Measurements from ENCODE around the gene GJB1. TPM values are rescaled to one million over a fixed set of nuclear protein-coding genes. Genes with fewer than 3 reads are reported as not detected.

Gene GJB1
- total RNA-seq, 1 experiment from 2014 or later: not detected

DNA sequence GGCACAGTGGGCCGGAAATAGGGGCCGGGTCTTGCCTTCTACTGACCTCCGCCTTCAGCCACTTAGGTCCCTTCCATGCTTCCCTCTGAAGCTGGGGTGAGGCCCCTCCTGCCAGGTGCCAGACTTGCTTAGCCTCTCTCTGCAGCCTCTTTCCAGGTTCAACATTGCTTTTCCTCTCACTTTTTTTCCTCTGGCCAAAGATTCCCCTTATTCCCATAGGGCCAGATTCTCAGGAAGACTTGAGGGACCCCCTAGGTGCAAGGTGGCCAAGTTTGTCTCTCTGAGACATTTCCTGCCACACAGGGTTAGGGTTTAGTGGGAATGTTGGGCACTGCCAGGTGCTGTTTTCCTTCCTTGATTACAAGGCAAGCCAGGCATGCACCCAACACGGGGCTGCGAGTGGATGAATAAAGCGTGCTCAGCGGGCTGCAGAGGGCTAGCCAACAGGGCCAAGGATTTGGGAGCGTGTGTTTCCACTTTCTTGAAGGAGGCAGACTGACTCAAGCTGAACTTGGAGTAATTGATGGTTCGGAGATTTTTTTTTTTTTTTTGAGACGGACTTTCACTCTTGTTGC, 7.6 kb upstream of the GJB1 start:
- H3K79me2 ChIP-seq (ENCODE audit: low read length): no peaks in the 10 kb centered on the region
- H3K4me3 ChIP-seq (ENCODE audit: low read length): no peak overlapping the region
- no peaks in the 10 kb centered on the region for H3K9me2 ChIP-seq (replicated peaks; ENCODE audit: low read length)
- no peak overlapping the region for H3K27ac ChIP-seq (ENCODE audit: low read length)
- no peak for TF ChIP-seq CTCF (conservative IDR thresholded peaks at IDR 0.05; ENCODE audit: low read depth, low read length)
- TF ChIP-seq EZH2phosphoT487 (IDR thresholded peaks at IDR 0.05; ENCODE audit: borderline replicate concordance, low read length): no peak
- no peak for TF ChIP-seq EZH2 (IDR thresholded peaks at IDR 0.05; ENCODE audit: low read length, unreplicated experiment)
- no peaks in the 10 kb centered on the region for H4K20me1 ChIP-seq (ENCODE audit: low read length)
- H3K4me2 ChIP-seq (ENCODE audit: low read length): no peak overlapping the region
- H2AFZ ChIP-seq (ENCODE audit: low read length): no peak overlapping the region
- no peak overlapping the region for H3K9ac ChIP-seq (ENCODE audit: low read length)
- no peaks in the 10 kb centered on the region for H3F3A ChIP-seq (ENCODE audit: low read length, unreplicated experiment)
- DNase-seq (no peak), ATAC-seq (no peak)
- POLR2A ChIA-PET (ENCODE audit: unreplicated experiment): no interaction called here
- CTCF ChIA-PET: no interaction called here
- H3K27me3 ChIP-seq (ENCODE audit: low read length): peaks cover 4% of the 10 kb centered on the region; the same call in 1 of the 2 replicates
- intact Hi-C loops (cut with micrococcal nuclease): no loop called here
- H3K4me1 ChIP-seq (ENCODE audit: insufficient read depth, low read length): peaks cover 8% of the 10 kb centered on the region; the same call in 1 of the 2 replicates
- H3K9me3 ChIP-seq (ENCODE audit: low read length): no peaks in the 10 kb centered on the region
- BruUV-seq (replicated peaks): no TSS peak
- no peaks in the 10 kb centered on the region for H3K36me3 ChIP-seq (ENCODE audit: low read depth, low read length)

GRCh38 chrX:71216485-71216884, 6.5 kb upstream of the GJB1 start:
- Histone ChIP-seq H3K4me3 (ENCODE audit: low read length) (no peak overlapping the region), H2AFZ (ENCODE audit: low read length) (no peak overlapping the region), H3K9me3 (ENCODE audit: low read length) (no peaks in the 10 kb centered on the region), H3K9ac (ENCODE audit: low read length) (no peak overlapping the region), H4K20me1 (ENCODE audit: low read length) (no peaks in the 10 kb centered on the region), H3K4me2 (ENCODE audit: low read length) (no peak overlapping the region), H3F3A (ENCODE audit: low read length, unreplicated experiment) (no peaks in the 10 kb centered on the region), H3K27me3 (ENCODE audit: low read length) (peaks cover 4% of the 10 kb centered on the region; the same call in 1 of the 2 replicates), H3K9me2 (replicated peaks; ENCODE audit: low read length) (no peaks in the 10 kb centered on the region), H3K4me1 (ENCODE audit: insufficient read depth, low read length) (peaks cover 8% of the 10 kb centered on the region; the same call in 1 of the 2 replicates), H3K36me3 (ENCODE audit: low read depth, low read length) (no peaks in the 10 kb centered on the region), H3K27ac (ENCODE audit: low read length) (no peak overlapping the region), H3K79me2 (ENCODE audit: low read length) (no peaks in the 10 kb centered on the region)
- TF ChIP-seq EZH2 (IDR thresholded peaks at IDR 0.05; ENCODE audit: low read length, unreplicated experiment) (no peak), EZH2phosphoT487 (IDR thresholded peaks at IDR 0.05; ENCODE audit: borderline replicate concordance, low read length) (no peak), CTCF (conservative IDR thresholded peaks at IDR 0.05; ENCODE audit: low read depth, low read length) (no peak)
- ATAC-seq (no peak), DNase-seq (no peak)
- no TSS peak for BruUV-seq (replicated peaks)
- POLR2A ChIA-PET (ENCODE audit: unreplicated experiment): no interaction called here
- CTCF ChIA-PET: no interaction called here
- intact Hi-C loops (cut with micrococcal nuclease): no loop called here

DNA sequence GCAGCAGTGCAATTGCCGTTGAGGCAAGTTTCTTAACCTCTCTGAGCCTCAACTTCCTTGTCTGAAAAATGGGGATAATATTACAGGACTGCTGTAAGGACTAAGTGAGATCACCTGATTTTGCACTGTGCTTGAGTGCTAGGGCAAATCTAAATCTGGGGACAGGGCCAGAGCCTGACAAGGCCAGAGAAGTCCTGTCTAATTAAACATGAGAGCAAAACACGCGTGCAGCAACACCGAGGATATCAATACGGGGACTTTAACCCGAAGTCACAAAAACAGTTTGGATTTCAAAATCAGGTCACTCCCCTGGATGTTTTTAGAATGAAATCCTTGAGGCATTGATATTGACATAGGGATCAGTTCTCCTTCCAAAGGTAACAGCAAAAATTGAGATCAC, 5.7 kb upstream of the GJB1 start:
- Histone ChIP-seq H3K4me3 (ENCODE audit: low read length) (no peak overlapping the region), H3K4me1 (ENCODE audit: insufficient read depth, low read length) (peaks cover 8% of the 10 kb centered on the region; the same call in 1 of the 2 replicates), H2AFZ (ENCODE audit: low read length) (no peak overlapping the region), H3K27ac (ENCODE audit: low read length) (no peak overlapping the region), H3F3A (ENCODE audit: low read length, unreplicated experiment) (no peaks in the 10 kb centered on the region), H4K20me1 (ENCODE audit: low read length) (no peaks in the 10 kb centered on the region), H3K79me2 (ENCODE audit: low read length) (no peaks in the 10 kb centered on the region), H3K4me2 (ENCODE audit: low read length) (no peak overlapping the region), H3K36me3 (ENCODE audit: low read depth, low read length) (no peaks in the 10 kb centered on the region), H3K9me2 (replicated peaks; ENCODE audit: low read length) (no peaks in the 10 kb centered on the region), H3K9ac (ENCODE audit: low read length) (no peak overlapping the region), H3K27me3 (ENCODE audit: low read length) (peaks cover 4% of the 10 kb centered on the region; the same call in 1 of the 2 replicates), H3K9me3 (ENCODE audit: low read length) (no peaks in the 10 kb centered on the region)
- CTCF ChIA-PET: no interaction called here
- intact Hi-C loops (cut with micrococcal nuclease): no loop called here
- DNase-seq: no peak
- POLR2A ChIA-PET (ENCODE audit: unreplicated experiment): no interaction called here
- TF ChIP-seq EZH2 (IDR thresholded peaks at IDR 0.05; ENCODE audit: low read length, unreplicated experiment): no peak
- TF ChIP-seq CTCF (conservative IDR thresholded peaks at IDR 0.05; ENCODE audit: low read depth, low read length): no peak
- TF ChIP-seq EZH2phosphoT487 (IDR thresholded peaks at IDR 0.05; ENCODE audit: borderline replicate concordance, low read length): no peak
- no peak for ATAC-seq
- BruUV-seq (replicated peaks): no TSS peak

Measured in PC-3 (cell line).